Thymus (tissue), 11 donors: ENCODE data around the gene PRKCQ. TPM values are rescaled to one million over a fixed set of nuclear protein-coding genes. Genes with fewer than 3 reads are reported as not detected.

Experiments
- DNase-seq, 9 donors: peaks; one replicate each; pipeline ENCODE4 v3.0.0-alpha.2; 2013; ENCODE audit warnings: low spot score in 9 of 9, low read depth in 6 of 9, missing footprints in 1 of 9
- H3K27ac ChIP-seq, 2 donors: one replicate each; pipeline ENCODE4 v1.5.1; 2013; ENCODE audit warnings: control low read depth in 1 of 2, low read depth in 1 of 2, low read length in 1 of 2, mild to moderate bottlenecking in 1 of 2, moderate library complexity in 1 of 2
- H3K27me3 ChIP-seq, 2 donors: one replicate each; pipeline ENCODE4 v1.5.1; 2013; ENCODE audit warnings: low read length in 1 of 2; ENCODE audit not compliant: control insufficient read depth in 2 of 2, insufficient read depth in 1 of 2
- H3K36me3 ChIP-seq, 2 donors: one replicate each; pipeline ENCODE4 v1.5.1; 2013; ENCODE audit warnings: low read length in 1 of 2, mild to moderate bottlenecking in 1 of 2, moderate library complexity in 1 of 2; ENCODE audit not compliant: control insufficient read depth in 2 of 2, insufficient read depth in 2 of 2
- H3K4me1 ChIP-seq, 2 donors: one replicate each; pipeline ENCODE4 v1.5.1; 2013; ENCODE audit warnings: low read length in 2 of 2; ENCODE audit not compliant: control insufficient read depth in 2 of 2, insufficient read depth in 2 of 2
- H3K4me3 ChIP-seq, 2 donors: one replicate each; pipeline ENCODE4 v1.5.1; 2013; ENCODE audit warnings: low read length in 2 of 2, control low read depth in 1 of 2, mild to moderate bottlenecking in 1 of 2
- H3K9me3 ChIP-seq, 2 donors: one replicate each; pipeline ENCODE4 v1.5.1; 2013; ENCODE audit warnings: low read length in 1 of 2, mild to moderate bottlenecking in 1 of 2; ENCODE audit not compliant: control insufficient read depth in 2 of 2, insufficient read depth in 1 of 2
- WGBS: extraction: QIAGEN DNeasy Blood & Tissue Kit; methylation state at CpG from one replicate; pipeline ENCODE4 v1.1.7; 2013; 5-methylcytosine and 5-hydroxymethylcytosine counted together
- polyA plus RNA-seq: library from polyadenylated mRNA; stranded (reverse); fragments of 200-250 nt; gene quantifications from one replicate; pipeline ENCODE4 v1.2.3, GENCODE V29; 2013
- total RNA-seq: library from RNA; stranded (reverse); fragments of 120-200 nt; gene quantifications from one replicate; pipeline ENCODE4 v1.2.4, GENCODE V29; 2013
- donor health status: healthy.

Gene PRKCQ
- total and polyA plus RNA-seq, 2 donors = 18.1 to 55.2 TPM

DNA sequence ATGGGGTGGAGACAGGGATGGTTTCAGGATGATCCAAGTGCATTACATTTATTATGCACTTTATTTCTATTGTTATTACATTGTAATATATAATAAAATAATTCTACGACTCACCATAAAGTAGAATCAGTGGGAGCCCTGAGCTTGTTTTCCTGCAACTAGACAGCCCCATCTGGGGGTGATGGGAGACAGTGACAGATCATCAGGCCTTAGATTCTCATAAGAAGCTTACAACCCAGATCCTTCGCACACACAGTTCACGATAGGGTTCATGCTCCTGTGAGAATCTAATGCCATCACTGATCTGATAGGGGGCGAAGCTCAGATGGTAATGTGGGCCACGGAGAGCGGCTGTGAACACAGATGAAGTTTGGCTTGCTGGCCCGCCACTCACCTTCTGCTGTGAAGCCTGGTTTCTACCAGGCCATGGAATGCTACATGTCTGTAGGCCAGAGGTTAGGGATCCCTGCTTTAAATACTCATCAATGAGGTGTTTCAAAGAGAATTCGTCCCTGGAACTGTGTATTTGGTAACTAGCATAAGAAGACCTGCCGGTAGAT, 21.2 kb upstream of the PRKCQ start:
- Histone ChIP-seq H3K27me3 (no peaks in the 10 kb centered on the region), H3K9me3 (peaks cover 0 to 4% of the 10 kb centered on the region in 2 donors), H3K27ac (no peak overlapping the region), H3K4me1 (peaks cover 10 to 31% of the 10 kb centered on the region in 2 donors), H3K4me3 (no peak overlapping the region), H3K36me3 (peaks cover 0 to 3% of the 10 kb centered on the region in 2 donors)
- WGBS = 86% methylated on average over 9 of the region's 9 CpGs
- no peak for DNase-seq

DNA sequence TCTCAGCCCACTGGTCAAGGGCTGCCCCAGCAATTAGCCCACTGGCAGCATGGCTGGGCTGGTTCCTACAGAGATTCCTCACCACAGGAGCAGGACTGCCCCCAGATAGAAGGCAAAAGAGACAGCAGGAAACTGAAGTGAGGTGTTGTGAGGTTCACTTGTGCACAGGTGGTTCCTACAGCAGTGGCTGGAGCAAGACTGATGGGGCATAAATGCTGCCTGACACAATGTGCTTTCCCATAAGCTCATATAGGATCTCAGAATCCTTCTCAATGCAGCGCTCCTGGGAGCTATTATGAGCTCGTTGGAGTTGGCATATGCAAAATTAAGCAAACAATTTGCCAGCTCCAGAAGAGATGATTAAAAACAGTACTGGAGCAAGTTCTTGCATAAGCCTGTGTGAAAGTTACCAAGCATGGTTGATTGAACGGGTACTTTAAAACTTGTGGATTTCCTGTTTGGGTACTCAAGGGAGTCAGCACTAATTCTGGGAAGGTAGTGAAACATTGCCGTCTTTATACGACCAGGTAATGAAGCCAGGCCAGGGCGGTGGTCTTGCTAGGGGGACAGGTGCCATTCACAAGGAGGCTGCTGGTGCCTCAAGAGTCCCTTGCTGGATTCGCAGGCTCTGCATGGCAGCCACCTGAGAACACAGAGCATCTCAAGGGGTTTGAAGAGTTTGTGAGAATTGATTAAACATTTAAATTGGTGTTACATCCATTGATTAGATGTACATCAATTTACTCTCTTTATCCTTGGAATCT, 20.3 kb upstream of the PRKCQ start:
- Histone ChIP-seq H3K9me3 (peaks cover 0 to 4% of the 10 kb centered on the region in 2 donors), H3K36me3 (peaks cover 0 to 3% of the 10 kb centered on the region in 2 donors), H3K27ac (peak overlapping the region in 1 of 2 donors; percentile 44), H3K4me1 (peaks cover 10 to 34% of the 10 kb centered on the region in 2 donors), H3K27me3 (no peaks in the 10 kb centered on the region), H3K4me3 (no peak overlapping the region)
- DNase-seq = peak in 1 of 9 donors; percentile 49
- WGBS = 41% methylated on average over 7 of the region's 7 CpGs

DNA sequence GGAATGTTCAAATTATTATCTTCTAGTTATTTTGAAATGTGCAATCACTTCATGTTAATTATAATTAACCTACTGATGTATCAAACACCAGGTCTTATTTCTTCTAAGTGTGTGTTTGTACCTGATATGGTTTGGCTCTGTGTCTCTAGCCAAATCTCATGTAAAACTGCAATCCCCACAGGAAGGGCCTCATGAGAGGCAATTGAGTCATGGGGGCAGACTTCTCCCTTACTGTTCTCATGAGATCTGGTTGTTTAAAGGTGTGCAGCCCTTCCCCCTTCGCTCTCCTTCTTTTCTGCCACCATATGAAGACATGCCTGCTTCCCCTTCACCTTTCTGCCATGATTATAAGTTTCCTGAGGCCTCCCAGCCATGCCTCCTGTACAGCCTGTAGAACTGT, 18.6 kb upstream of the PRKCQ start:
- Histone ChIP-seq H3K36me3 (peaks cover 0 to 6% of the 10 kb centered on the region in 2 donors), H3K9me3 (peaks cover 0 to 4% of the 10 kb centered on the region in 2 donors), H3K4me1 (peaks cover 16 to 46% of the 10 kb centered on the region in 2 donors), H3K4me3 (no peak overlapping the region), H3K27ac (no peak overlapping the region), H3K27me3 (no peaks in the 10 kb centered on the region)
- DNase-seq = no peak
- WGBS = 97% methylated on average over 1 of the region's 1 CpG

DNA sequence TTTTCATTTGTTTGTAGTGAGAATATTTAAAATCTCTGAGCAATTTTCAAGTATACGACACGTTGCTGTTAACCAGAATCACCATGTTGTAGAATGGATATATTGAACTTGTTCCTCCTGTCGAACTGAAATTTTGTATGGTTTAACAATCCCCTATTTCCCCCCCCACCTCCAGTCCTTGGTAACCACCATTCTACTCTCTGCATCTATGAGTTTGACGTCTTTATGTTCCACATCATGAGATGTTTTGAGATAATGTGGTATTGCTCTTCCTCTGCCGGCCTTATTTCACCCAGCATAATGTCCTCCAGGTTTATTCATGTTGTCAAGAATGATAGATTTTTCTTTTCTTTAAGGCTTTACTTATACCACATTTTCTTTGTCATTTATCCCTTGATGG, 17.4 kb upstream of the PRKCQ start:
- Histone ChIP-seq H3K36me3 (peaks cover 0 to 6% of the 10 kb centered on the region in 2 donors), H3K4me1 (peaks cover 28 to 52% of the 10 kb centered on the region in 2 donors), H3K4me3 (no peak overlapping the region), H3K9me3 (peaks cover 0 to 4% of the 10 kb centered on the region in 2 donors), H3K27ac (no peak overlapping the region), H3K27me3 (no peaks in the 10 kb centered on the region)
- no peak for DNase-seq
- WGBS = 84% methylated on average over 5 of the region's 5 CpGs

DNA sequence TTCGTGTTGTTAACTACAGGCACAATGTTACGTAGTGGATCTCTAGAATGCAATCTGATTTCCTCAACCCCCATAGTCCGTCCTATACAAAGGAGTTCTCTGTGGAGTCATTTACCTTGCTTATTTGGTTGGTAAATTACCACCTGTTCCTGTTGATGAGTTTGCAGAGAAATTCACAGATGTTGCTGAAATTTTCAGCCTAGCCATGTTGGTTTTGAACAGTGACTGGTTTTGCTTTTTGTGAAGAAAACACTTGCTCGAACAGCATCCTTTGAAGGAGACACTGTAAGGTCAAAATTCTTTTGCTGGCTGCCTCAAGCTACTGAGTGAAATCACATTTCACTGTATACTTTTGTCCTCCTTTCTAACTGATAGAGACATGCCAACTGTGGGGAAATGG, 15.4 kb upstream of the PRKCQ start:
- Histone ChIP-seq H3K36me3 (peaks cover 0 to 6% of the 10 kb centered on the region in 2 donors), H3K9me3 (peaks cover 0 to 4% of the 10 kb centered on the region in 2 donors), H3K27me3 (no peaks in the 10 kb centered on the region), H3K27ac (peak overlapping the region; percentile 6 to 84), H3K4me1 (peaks cover 42 to 51% of the 10 kb centered on the region in 2 donors), H3K4me3 (no peak overlapping the region)
- DNase-seq = peak in 2 of 9 donors; percentile 47 to 76
- 60% methylated on average over 4 of the region's 4 CpGs for WGBS

DNA sequence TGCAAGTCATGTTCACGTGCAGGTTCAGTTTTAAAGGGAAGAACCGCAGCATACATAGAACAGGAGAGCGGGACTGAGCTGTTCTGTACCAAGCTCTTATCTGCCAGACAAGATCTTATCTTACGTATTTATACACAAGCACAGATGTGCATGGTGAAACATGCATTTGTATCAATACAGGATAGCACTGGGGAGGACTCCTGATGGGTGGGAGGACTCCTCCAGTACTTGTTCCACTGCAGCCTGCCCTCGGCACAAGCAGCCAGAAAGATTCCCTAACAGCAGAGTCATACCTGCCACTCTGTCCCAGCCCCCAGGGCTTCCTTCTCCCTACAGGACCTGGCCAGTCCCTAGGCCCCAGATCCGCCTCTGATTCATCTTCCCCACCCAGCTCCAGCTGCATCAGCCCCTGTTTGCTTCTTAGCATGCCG, 13.2 kb upstream of the PRKCQ start:
- peak in 2 of 9 donors; percentile 56 to 77 for DNase-seq
- H3K36me3 ChIP-seq = peaks cover 5 to 21% of the 10 kb centered on the region in 2 donors
- peaks cover 36 to 48% of the 10 kb centered on the region in 2 donors for H3K4me1 ChIP-seq
- WGBS = 36% methylated on average over 7 of the region's 7 CpGs
- no peaks in the 10 kb centered on the region for H3K27me3 ChIP-seq
- H3K4me3 ChIP-seq = peak overlapping the region in 1 of 2 donors; percentile 28
- peaks cover 0 to 1% of the 10 kb centered on the region in 2 donors for H3K9me3 ChIP-seq
- peak overlapping the region; percentile 71 to 88 for H3K27ac ChIP-seq

DNA sequence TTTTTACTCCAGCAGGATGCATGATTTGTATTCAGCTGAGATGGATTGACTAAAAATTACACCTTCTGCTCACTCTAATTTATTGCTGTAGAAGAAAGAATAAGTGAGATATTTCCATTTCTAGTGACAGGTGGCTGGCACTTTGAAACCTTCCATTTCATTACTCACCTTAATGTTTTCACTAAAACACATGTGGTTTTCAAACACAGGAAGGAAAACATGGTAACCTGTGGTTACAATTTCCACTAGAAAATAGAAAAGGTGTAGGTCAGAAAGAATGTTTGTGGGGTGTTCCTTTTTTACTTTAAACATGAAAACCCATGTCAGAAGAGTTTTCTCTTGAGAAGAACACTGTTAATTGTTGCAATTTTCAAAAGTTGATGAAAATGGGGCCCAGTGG, 12.0 kb upstream of the PRKCQ start:
- peak overlapping the region; percentile 0 to 34 for H3K4me3 ChIP-seq
- peaks cover 36 to 48% of the 10 kb centered on the region in 2 donors for H3K4me1 ChIP-seq
- no peaks in the 10 kb centered on the region for H3K27me3 ChIP-seq
- peaks cover 5 to 23% of the 10 kb centered on the region in 2 donors for H3K36me3 ChIP-seq
- H3K27ac ChIP-seq = peak overlapping the region; percentile 88 to 92
- DNase-seq = peak in 2 of 9 donors; percentile 58 to 83
- H3K9me3 ChIP-seq = peaks cover 0 to 1% of the 10 kb centered on the region in 2 donors

DNA sequence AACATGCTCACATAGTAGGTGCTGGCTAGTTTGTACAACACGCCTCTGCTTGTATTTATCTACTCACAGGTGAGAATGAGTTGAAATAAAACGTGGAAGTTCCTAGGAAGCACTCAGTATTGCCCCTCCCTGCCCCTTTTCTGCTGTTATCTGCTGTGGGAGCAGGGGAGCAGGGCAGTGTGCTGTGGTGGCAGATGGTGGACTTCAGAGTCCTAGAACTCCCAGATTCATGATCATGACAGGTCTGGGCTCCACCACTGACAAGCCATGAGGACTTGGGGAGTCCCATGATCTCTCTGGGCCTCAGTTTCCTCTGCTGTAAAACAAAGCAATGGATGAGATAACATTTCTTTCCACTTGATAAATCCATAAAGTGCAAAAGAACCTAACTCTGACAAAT, 11.6 kb upstream of the PRKCQ start:
- Histone ChIP-seq H3K9me3 (peaks cover 0 to 1% of the 10 kb centered on the region in 2 donors), H3K27me3 (no peaks in the 10 kb centered on the region), H3K4me1 (peaks cover 36 to 48% of the 10 kb centered on the region in 2 donors), H3K27ac (peak overlapping the region; percentile 82 to 88), H3K36me3 (peaks cover 5 to 23% of the 10 kb centered on the region in 2 donors), H3K4me3 (peak overlapping the region in 1 of 2 donors; percentile 0)
- peak in 1 of 9 donors; percentile 32 for DNase-seq
- WGBS = 60% methylated on average over 2 of the region's 2 CpGs

DNA sequence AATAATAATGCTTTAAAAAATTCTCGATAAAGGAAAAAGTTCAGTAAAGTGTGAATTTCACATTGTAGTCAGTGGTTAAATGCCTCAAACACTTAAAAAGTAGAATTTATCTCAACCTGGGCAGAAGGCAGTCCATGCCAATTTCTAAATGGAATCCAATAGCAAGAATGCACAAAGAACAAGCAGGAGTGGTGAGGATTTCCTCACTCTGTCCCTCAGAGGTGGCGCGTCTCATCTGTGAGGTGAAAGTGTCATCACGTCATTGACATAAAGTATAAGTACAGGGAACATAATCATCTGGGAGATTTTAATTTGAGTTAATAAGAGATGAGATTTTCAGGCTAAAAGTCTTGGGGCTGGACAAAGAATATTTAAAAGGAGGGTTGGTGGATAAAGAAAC, 10.0 kb upstream of the PRKCQ start:
- H3K9me3 ChIP-seq = peaks cover 0 to 1% of the 10 kb centered on the region in 2 donors
- peaks cover 36 to 48% of the 10 kb centered on the region in 2 donors for H3K4me1 ChIP-seq
- H3K27me3 ChIP-seq = no peaks in the 10 kb centered on the region
- no peak for DNase-seq
- H3K36me3 ChIP-seq = peaks cover 9 to 38% of the 10 kb centered on the region in 2 donors
- H3K4me3 ChIP-seq = no peak overlapping the region
- no peak overlapping the region for H3K27ac ChIP-seq
- 98% methylated on average over 4 of the region's 4 CpGs for WGBS
